Loucy (cell line): Measurements from ENCODE around the gene ZNF423.

Experiments
- CTCF ChIP-seq: fragments of 200-600 bp; sonication (generic); conservative IDR thresholded peaks from 2 replicates; pipeline ENCODE4 v1.5.1; 2014; ENCODE audit warnings: mild to moderate bottlenecking, antibody characterized with exemption, low read length
- EZH2phosphoT487 ChIP-seq: fragments of 200-600 bp; IDR thresholded peaks from 2 replicates; pipeline ENCODE4 v1.6.1; 2018; ENCODE audit warnings: antibody characterized with exemption, mild to moderate bottlenecking, moderate library complexity, borderline replicate concordance

GRCh38 chr16:49826515-49826914, 29.4 kb downstream of the ZNF423 start:
- no peak for TF ChIP-seq CTCF
- TF ChIP-seq EZH2phosphoT487 = no peak
